K562 (cell line): Measurements from ENCODE around the gene NTM. TPM values are rescaled to one million over a fixed set of nuclear protein-coding genes. Genes with fewer than 3 reads are reported as not detected.

Source experiments
- ATAC-seq: fragments of 200-7000 bp; cut with Tn5 transposase; 3 replicates; pipeline ENCODE4 v1.9.1; 2020; ENCODE audit warnings: moderate library complexity
- BruUV-seq: library from RNA; stranded (reverse); fragments of 400-500 nt; replicated peaks from 2 replicates; lab custom pipeline; 2021; lab: Mats Ljungman, UMichigan
- CTCF ChIA-PET: fragments of 300-600 bp; formaldehyde crosslinking; extraction: SDS; loops from one replicate; lab custom pipeline; 2021; ENCODE audit warnings: low intra/inter-chr PET ratio; lab: Yijun Ruan, JAX
- POLR2A ChIA-PET: fragments of 300-600, 350-650 bp; sonication (Branson Sonifier 250); formaldehyde crosslinking; extraction: SDS; loops from one replicate; lab custom pipeline; 2021; ENCODE audit warnings: antibody characterized with exemption, inconsistent platforms; lab: Yijun Ruan, JAX
- DNase-seq, 4 experiments: peaks; one replicate each; pipeline versions ENCODE4 v3.0.0 to v3.0.0-alpha.2; 2011 to 2018; ENCODE audit warnings: low spot score in 3 of 4, mixed read lengths in 3 of 4; ENCODE audit errors: extremely low read depth in 1 of 4
- FAIRE-seq: peaks from 2 replicates; lab custom pipeline; 2011; peaks lifted over from hg19 to GRCh38; lab: Jason Lieb, UNC
- H2AFZ ChIP-seq: 2 replicates; pipeline ENCODE4 v1.6.0; 2011; ENCODE audit warnings: low read depth, low read length, control low read depth, inconsistent platforms
- H3K27ac ChIP-seq: fragments of 200-600 bp; 3 replicates; pipeline ENCODE4 v1.8.0; 2011; ENCODE audit warnings: low read depth, mild to moderate bottlenecking, control low read depth, inconsistent platforms, low read length, moderate library complexity, mixed read lengths; ENCODE audit errors: extremely low read depth
- H3K27me3 ChIP-seq, 2 experiments: fragments of 300-600 bp in 1 of 2; 2 replicates in 1 of 2; 3 replicates in 1 of 2; pipeline versions ENCODE4 v1.6.0 to v1.8.0; 2011; ENCODE audit warnings: inconsistent platforms in 2 of 2, low read length in 2 of 2, mild to moderate bottlenecking in 1 of 2, mixed read lengths in 1 of 2, moderate library complexity in 1 of 2; ENCODE audit not compliant: control insufficient read depth in 2 of 2, insufficient read depth in 2 of 2
- H3K36me3 ChIP-seq: fragments of 300-600 bp; 3 replicates; pipeline ENCODE4 v1.8.0; 2011; ENCODE audit warnings: mild to moderate bottlenecking, low read length, inconsistent platforms; ENCODE audit not compliant: control insufficient read depth, insufficient read depth
- H3K4me1 ChIP-seq, 2 experiments: fragments of 200-600 bp in 1 of 2; replicated peaks in 1 of 2; 2 replicates in 1 of 2; 3 replicates in 1 of 2; pipeline versions ENCODE4 v1.5.1 to v1.8.0; 2011; ENCODE audit warnings: inconsistent platforms in 2 of 2, low read length in 2 of 2, mild to moderate bottlenecking in 1 of 2, mixed read lengths in 1 of 2, moderate library complexity in 1 of 2; ENCODE audit not compliant: control insufficient read depth in 2 of 2, insufficient read depth in 2 of 2
- H3K4me2 ChIP-seq: 2 replicates; pipeline ENCODE4 v1.6.1; 2011; ENCODE audit warnings: low read length, control low read depth, inconsistent platforms, mixed read lengths; ENCODE audit not compliant: insufficient read depth
- H3K4me3 ChIP-seq: fragments of 200-600 bp; sonication (generic), shearing (Covaris generic); 2 replicates; pipeline ENCODE4 v1.5.1; 2016; ENCODE audit warnings: control low read depth, inconsistent platforms
- H3K79me2 ChIP-seq: fragments of 200-600 bp; 3 replicates; pipeline ENCODE4 v1.8.0; 2011; ENCODE audit warnings: low read length, inconsistent platforms; ENCODE audit not compliant: control insufficient read depth, insufficient read depth
- H3K9ac ChIP-seq, 2 experiments: 2 replicates each; pipeline versions ENCODE4 v1.6.0 to v1.6.1; 2011; ENCODE audit warnings: low read depth in 2 of 2, low read length in 2 of 2, control low read depth in 1 of 2, inconsistent platforms in 1 of 2, mild to moderate bottlenecking in 1 of 2, mixed read lengths in 1 of 2; ENCODE audit not compliant: insufficient read depth in 1 of 2
- H3K9me1 ChIP-seq: one replicate; pipeline ENCODE4 v1.6.0; 2011; ENCODE audit warnings: inconsistent platforms, mild to moderate bottlenecking, low read length, moderate library complexity; ENCODE audit not compliant: control insufficient read depth, insufficient read depth
- H3K9me3 ChIP-seq: replicated peaks from 2 replicates; pipeline ENCODE4 v1.5.1; 2011; ENCODE audit warnings: low read depth, low read length, inconsistent platforms; ENCODE audit not compliant: control insufficient read depth, insufficient read depth
- H4K20me1 ChIP-seq: replicated peaks from 2 replicates; pipeline ENCODE4 v1.6.1; 2011; ENCODE audit warnings: low read length, inconsistent platforms, mixed read lengths; ENCODE audit not compliant: control insufficient read depth, insufficient read depth
- BDP1 ChIP-seq: IDR thresholded peaks from 3 replicates; pipeline ENCODE4 v1.6.1; 2011; ENCODE audit not compliant: insufficient read length, insufficient read depth
- CBX2 ChIP-seq: fragments of 200-600 bp; sonication (generic); IDR thresholded peaks from one replicate; pipeline ENCODE4 v1.6.1; 2012; ENCODE audit warnings: mild to moderate bottlenecking, low read length, inconsistent platforms; ENCODE audit not compliant: insufficient read depth, poor library complexity, severe bottlenecking
- DPF2 ChIP-seq: fragments of 450-650 bp; IDR thresholded peaks from 2 replicates; pipeline ENCODE4 v1.6.1; 2016
- ERF ChIP-seq: fragments of 450-650 bp; formaldehyde crosslinking; IDR thresholded peaks from 2 replicates; pipeline ENCODE4 v1.4.0; 2020; ENCODE audit warnings: mild to moderate bottlenecking, mixed read lengths
- KAT7 ChIP-seq: sonication (generic); formaldehyde crosslinking; IDR thresholded peaks from 2 replicates; pipeline ENCODE4 v1.8.0; 2022; ENCODE audit warnings: missing genetic modification reagents, mild to moderate bottlenecking, borderline replicate concordance
- POLR3A ChIP-seq: IDR thresholded peaks from 2 replicates; pipeline ENCODE4 v1.6.1; 2011; ENCODE audit warnings: borderline replicate concordance, mild to moderate bottlenecking, moderate library complexity; ENCODE audit not compliant: insufficient read length, insufficient read depth; ENCODE audit errors: extremely low read depth
- TSHZ1 ChIP-seq: fragments of 250-450 bp; sonication (Bioruptor Pico); IDR thresholded peaks from 2 replicates; pipeline ENCODE4 v1.4.0; 2020; ENCODE audit warnings: mild to moderate bottlenecking, moderate library complexity
- ZNF354B ChIP-seq: fragments of 250-450 bp; sonication (Bioruptor Pico); IDR thresholded peaks from 2 replicates; pipeline ENCODE4 v1.4.0; 2020
- WGBS: fragments of 100-300 bp; shearing (Covaris generic); methylation state at CpG from one replicate; pipeline ENCODE4 v1.1.6; 2016; ENCODE audit warnings: low coverage, mixed read lengths; ENCODE audit not compliant: insufficient coverage; ENCODE audit errors: missing lambda C conversion rate; 5-methylcytosine and 5-hydroxymethylcytosine counted together
- in situ Hi-C: fragments of 300-500 bp; cut with MboI; formaldehyde crosslinking; loops from 4 replicates; pipeline ENCODE4 v1.15.0; 2018; ENCODE audit warnings: inconsistent platforms, mixed read lengths
- intact Hi-C: fragments of 100-400 bp; cut with micrococcal nuclease; formaldehyde crosslinking; loops from 2 replicates; pipeline ENCODE4 v1.14.2; 2022
- polyA plus RNA-seq, 8 experiments: library from polyadenylated mRNA; depleted of rRNA in 4 of 8; stranded (reverse) in 5 of 8; unstranded in 3 of 8; fragments of >200 nt; fragmentation: Nextera tagmentation in 2 of 8; fragmentation: Illumina TruSeq in 1 of 8; extraction: Ambion mirVana in 2 of 8; extraction: Trizol in 1 of 8; gene quantifications; 2 replicates each; pipeline versions ENCODE4 v1.2.1 to v1.2.3, GENCODE V29; 2011 to 2014; ENCODE audit warnings: inconsistent platforms in 1 of 8, missing spikeins in 1 of 8
- total RNA-seq, 7 experiments: library from RNA; depleted of rRNA in 6 of 7; stranded (reverse); fragments of >200 nt in 6 of 7; fragmentation: Illumina TruSeq in 2 of 7; extraction: Trizol in 2 of 7; gene quantifications; 2 replicates each; pipeline versions ENCODE4 v1.2.1 to v1.2.3, GENCODE V29; 2011 to 2021; ENCODE audit warnings: low replicate concordance in 1 of 7
- TF ChIP-seq, protein P1 (sequence below): fragments of 200-400 bp; formaldehyde crosslinking; IDR thresholded peaks from 2 replicates; pipeline ENCODE4 v1.6.1; 2017; ENCODE audit warnings: mild to moderate bottlenecking, low read depth, low read length, moderate library complexity
- TF ChIP-seq, protein P2 (sequence below): fragments of 450-650 bp; IDR thresholded peaks from 2 replicates; pipeline ENCODE4 v1.6.1; 2016; ENCODE audit warnings: borderline replicate concordance
- TF ChIP-seq, protein P3 (sequence below): sonication (generic); formaldehyde crosslinking; IDR thresholded peaks from 2 replicates; pipeline ENCODE4 v1.9.0; 2022; ENCODE audit warnings: mild to moderate bottlenecking, missing genetic modification reagents

NTM gene
- total and polyA plus RNA-seq, 9 of the 15 experiments (the other 6 are each of a cell fraction or from before 2014, with no cell fraction given) = not detected

- TF ChIP-seq, protein P1, sequence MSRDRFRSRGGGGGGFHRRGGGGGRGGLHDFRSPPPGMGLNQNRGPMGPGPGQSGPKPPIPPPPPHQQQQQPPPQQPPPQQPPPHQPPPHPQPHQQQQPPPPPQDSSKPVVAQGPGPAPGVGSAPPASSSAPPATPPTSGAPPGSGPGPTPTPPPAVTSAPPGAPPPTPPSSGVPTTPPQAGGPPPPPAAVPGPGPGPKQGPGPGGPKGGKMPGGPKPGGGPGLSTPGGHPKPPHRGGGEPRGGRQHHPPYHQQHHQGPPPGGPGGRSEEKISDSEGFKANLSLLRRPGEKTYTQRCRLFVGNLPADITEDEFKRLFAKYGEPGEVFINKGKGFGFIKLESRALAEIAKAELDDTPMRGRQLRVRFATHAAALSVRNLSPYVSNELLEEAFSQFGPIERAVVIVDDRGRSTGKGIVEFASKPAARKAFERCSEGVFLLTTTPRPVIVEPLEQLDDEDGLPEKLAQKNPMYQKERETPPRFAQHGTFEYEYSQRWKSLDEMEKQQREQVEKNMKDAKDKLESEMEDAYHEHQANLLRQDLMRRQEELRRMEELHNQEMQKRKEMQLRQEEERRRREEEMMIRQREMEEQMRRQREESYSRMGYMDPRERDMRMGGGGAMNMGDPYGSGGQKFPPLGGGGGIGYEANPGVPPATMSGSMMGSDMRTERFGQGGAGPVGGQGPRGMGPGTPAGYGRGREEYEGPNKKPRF = no peak
- TF ChIP-seq KAT7 (CRISPR knock-in tag) (no peak), CBX2 (no peak), BDP1 (no peak)
Measured at GRCh38 chr11:131354251-131354701, 16.1 kb upstream of the NTM start (continued).

DNA sequence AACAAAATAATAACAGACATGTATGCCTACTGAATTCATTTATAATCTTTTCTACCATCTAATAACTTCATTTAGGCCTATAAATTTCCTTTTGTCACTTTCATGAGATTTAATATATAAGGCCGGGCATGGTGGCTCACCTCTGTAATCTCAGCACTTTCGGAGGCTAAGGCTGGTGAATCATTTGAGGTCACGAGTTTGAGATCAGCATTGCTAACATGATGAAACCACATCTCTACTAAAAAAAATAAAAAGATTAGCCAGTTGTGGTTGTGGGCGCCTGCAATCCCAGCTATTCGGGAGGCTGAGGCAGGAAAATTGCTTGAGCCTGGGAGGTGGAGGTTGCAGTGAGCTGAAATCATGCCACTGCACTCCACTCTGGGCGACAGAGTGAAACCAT is 14.2 kb upstream of the NTM start:
- H3K27ac ChIP-seq = no peak overlapping the region
- FAIRE-seq = peak; percentile 52
- H2AFZ ChIP-seq = no peak overlapping the region
- no peaks in the 10 kb centered on the region for H3K27me3 ChIP-seq
- H3K9ac ChIP-seq = no peak overlapping the region
- no TSS peak for BruUV-seq
- ChIA-PET POLR2A (no interaction called here), CTCF (no interaction called here)
- H3K36me3 ChIP-seq = no peaks in the 10 kb centered on the region
- no peak overlapping the region for H3K4me2 ChIP-seq
- H3K4me1 ChIP-seq = no peaks in the 10 kb centered on the region
- intact Hi-C loops = no loop called here
- no peaks in the 10 kb centered on the region for H4K20me1 ChIP-seq
- H3K79me2 ChIP-seq = no peaks in the 10 kb centered on the region
- no peaks in the 10 kb centered on the region for H3K9me1 ChIP-seq
- in situ Hi-C loops = no loop called here
- no peak overlapping the region for H3K4me3 ChIP-seq
- 0% methylated on average over 6 of the region's 6 CpGs for WGBS
- no peak for DNase-seq
- H3K9me3 ChIP-seq = no peaks in the 10 kb centered on the region
- ATAC-seq = no peak
- TF ChIP-seq DPF2 (no peak), ZNF354B (CRISPR knock-in tag) (no peak), ERF (CRISPR knock-in tag) (no peak), POLR3A (no peak), TSHZ1 (CRISPR knock-in tag) (no peak)
- TF ChIP-seq, protein P2, sequence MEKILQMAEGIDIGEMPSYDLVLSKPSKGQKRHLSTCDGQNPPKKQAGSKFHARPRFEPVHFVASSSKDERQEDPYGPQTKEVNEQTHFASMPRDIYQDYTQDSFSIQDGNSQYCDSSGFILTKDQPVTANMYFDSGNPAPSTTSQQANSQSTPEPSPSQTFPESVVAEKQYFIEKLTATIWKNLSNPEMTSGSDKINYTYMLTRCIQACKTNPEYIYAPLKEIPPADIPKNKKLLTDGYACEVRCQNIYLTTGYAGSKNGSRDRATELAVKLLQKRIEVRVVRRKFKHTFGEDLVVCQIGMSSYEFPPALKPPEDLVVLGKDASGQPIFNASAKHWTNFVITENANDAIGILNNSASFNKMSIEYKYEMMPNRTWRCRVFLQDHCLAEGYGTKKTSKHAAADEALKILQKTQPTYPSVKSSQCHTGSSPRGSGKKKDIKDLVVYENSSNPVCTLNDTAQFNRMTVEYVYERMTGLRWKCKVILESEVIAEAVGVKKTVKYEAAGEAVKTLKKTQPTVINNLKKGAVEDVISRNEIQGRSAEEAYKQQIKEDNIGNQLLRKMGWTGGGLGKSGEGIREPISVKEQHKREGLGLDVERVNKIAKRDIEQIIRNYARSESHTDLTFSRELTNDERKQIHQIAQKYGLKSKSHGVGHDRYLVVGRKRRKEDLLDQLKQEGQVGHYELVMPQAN = no peak
- TF ChIP-seq, protein P3, sequence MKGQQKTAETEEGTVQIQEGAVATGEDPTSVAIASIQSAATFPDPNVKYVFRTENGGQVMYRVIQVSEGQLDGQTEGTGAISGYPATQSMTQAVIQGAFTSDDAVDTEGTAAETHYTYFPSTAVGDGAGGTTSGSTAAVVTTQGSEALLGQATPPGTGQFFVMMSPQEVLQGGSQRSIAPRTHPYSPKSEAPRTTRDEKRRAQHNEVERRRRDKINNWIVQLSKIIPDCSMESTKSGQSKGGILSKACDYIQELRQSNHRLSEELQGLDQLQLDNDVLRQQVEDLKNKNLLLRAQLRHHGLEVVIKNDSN (CRISPR knock-in tag) = no peak
